ENCODE measurements around the gene EGFL7. TPM values are rescaled to one million over a fixed set of nuclear protein-coding genes. Genes with fewer than 3 reads are reported as not detected.

EGFL7 gene
- total RNA-seq, 4 donors from 2014 or later = 12.3 to 64.7 (median 33.6) TPM

GRCh38 chr9:136617746-136618579 is 44.8 kb upstream of the EGFL7 start:
- peak; percentile 62 for DNase-seq
- Histone ChIP-seq H3K4me1 (peaks cover 3 to 53% (median 32%) of the 10 kb centered on the region in 4 donors), H3K9me3 (no peaks in the 10 kb centered on the region), H3K4me3 (no peak overlapping the region), H3K27ac (peak overlapping the region in 3 of 4 donors; percentile 8 to 55 (median 18)), H3K27me3 (no peaks in the 10 kb centered on the region), H3K36me3 (no peaks in the 10 kb centered on the region)
- in situ Hi-C loops (cut with MboI; ENCODE audit: low pct_ligation_motif_present in 1 of 4, low pct_unique_long_range_greater_than_20kb in 1 of 4, low sequenced_read_pairs in 3 of 4) = loop anchor here in 1 of 4 donors (5.0 kb wide), 1 partner anchor 126 kb away; no protein-coding TSS in a partner anchor
- intact Hi-C loops (cut with DNase I; ENCODE audit: low total_unique reads) = no loop called here
- WGBS, 2 donors (ENCODE audit: low coverage in 1 of 2) = 58% methylated on average over 26 of the region's 26 CpGs; no CpG with 5 or more reads in 1 of the 2 donors
- TF ChIP-seq POLR2A (IDR thresholded peaks at IDR 0.05) = no peak
- TF ChIP-seq POLR2AphosphoS5 (IDR thresholded peaks at IDR 0.05) = no peak
- TF ChIP-seq CTCF (IDR thresholded peaks at IDR 0.05) = no peak
- TF ChIP-seq EP300 (IDR thresholded peaks at IDR 0.05; ENCODE audit: low read depth) = no peak

GRCh38 chr9:136618580-136619547 is 43.9 kb upstream of the EGFL7 start:
- intact Hi-C loops (cut with DNase I; ENCODE audit: low total_unique reads) = no loop called here
- no peak for TF ChIP-seq POLR2A (IDR thresholded peaks at IDR 0.05)
- no peak for TF ChIP-seq POLR2AphosphoS5 (IDR thresholded peaks at IDR 0.05)
- TF ChIP-seq CTCF (IDR thresholded peaks at IDR 0.05) = no peak
- no peak for TF ChIP-seq EP300 (IDR thresholded peaks at IDR 0.05; ENCODE audit: low read depth)
- peak; percentile 55 for DNase-seq
- H3K4me1 ChIP-seq = peaks cover 5 to 54% (median 34%) of the 10 kb centered on the region in 4 donors
- H3K9me3 ChIP-seq = no peaks in the 10 kb centered on the region
- in situ Hi-C loops (cut with MboI; ENCODE audit: low pct_ligation_motif_present in 1 of 4, low pct_unique_long_range_greater_than_20kb in 1 of 4, low sequenced_read_pairs in 3 of 4) = loop anchor here in 1 of 4 donors (5.0 kb wide), 1 partner anchor 127 kb away; no protein-coding TSS in a partner anchor
- H3K4me3 ChIP-seq = no peak overlapping the region
- WGBS, 2 donors (ENCODE audit: low coverage in 1 of 2) = 50% methylated on average over 26 of the region's 27 CpGs; no CpG with 5 or more reads in 1 of the 2 donors
- peak overlapping the region; percentile 12 to 63 (median 36) for H3K27ac ChIP-seq
- no peaks in the 10 kb centered on the region for H3K36me3 ChIP-seq
- H3K27me3 ChIP-seq = no peaks in the 10 kb centered on the region

- WGBS, 2 donors (ENCODE audit: low coverage in 1 of 2) = 66% methylated on average over 24 of the region's 26 CpGs; no CpG with 5 or more reads in 1 of the 2 donors
- TF ChIP-seq POLR2AphosphoS5 (IDR thresholded peaks at IDR 0.05) = peak in 1 of 3 donors; percentile 29
- peak; percentile 16 for TF ChIP-seq EP300 (IDR thresholded peaks at IDR 0.05; ENCODE audit: low read depth)
- TF ChIP-seq CTCF (IDR thresholded peaks at IDR 0.05) = no peak
- peak; percentile 26 for TF ChIP-seq POLR2A (IDR thresholded peaks at IDR 0.05)
- DNase-seq = peak; percentile 70
- no peaks in the 10 kb centered on the region for H3K9me3 ChIP-seq
- intact Hi-C loops (cut with DNase I; ENCODE audit: low total_unique reads) = no loop called here
- H3K36me3 ChIP-seq = no peaks in the 10 kb centered on the region
- H3K27me3 ChIP-seq = no peaks in the 10 kb centered on the region
- peaks cover 14 to 54% (median 40%) of the 10 kb centered on the region in 4 donors for H3K4me1 ChIP-seq
- in situ Hi-C loops (cut with MboI; ENCODE audit: low pct_ligation_motif_present in 1 of 4, low pct_unique_long_range_greater_than_20kb in 1 of 4, low sequenced_read_pairs in 3 of 4) = loop anchor here in 1 of 4 donors (5.0 kb wide), 1 partner anchor 128 kb away; no protein-coding TSS in a partner anchor
- no peak overlapping the region for H3K4me3 ChIP-seq
- H3K27ac ChIP-seq = peak overlapping the region in 3 of 4 donors; percentile 30 to 63 (median 55)
These were observed 42.8 kb upstream of the EGFL7 start for GRCh38 chr9:136619742-136620440.
